Measurements from ENCODE around the gene AFF1.

DNA sequence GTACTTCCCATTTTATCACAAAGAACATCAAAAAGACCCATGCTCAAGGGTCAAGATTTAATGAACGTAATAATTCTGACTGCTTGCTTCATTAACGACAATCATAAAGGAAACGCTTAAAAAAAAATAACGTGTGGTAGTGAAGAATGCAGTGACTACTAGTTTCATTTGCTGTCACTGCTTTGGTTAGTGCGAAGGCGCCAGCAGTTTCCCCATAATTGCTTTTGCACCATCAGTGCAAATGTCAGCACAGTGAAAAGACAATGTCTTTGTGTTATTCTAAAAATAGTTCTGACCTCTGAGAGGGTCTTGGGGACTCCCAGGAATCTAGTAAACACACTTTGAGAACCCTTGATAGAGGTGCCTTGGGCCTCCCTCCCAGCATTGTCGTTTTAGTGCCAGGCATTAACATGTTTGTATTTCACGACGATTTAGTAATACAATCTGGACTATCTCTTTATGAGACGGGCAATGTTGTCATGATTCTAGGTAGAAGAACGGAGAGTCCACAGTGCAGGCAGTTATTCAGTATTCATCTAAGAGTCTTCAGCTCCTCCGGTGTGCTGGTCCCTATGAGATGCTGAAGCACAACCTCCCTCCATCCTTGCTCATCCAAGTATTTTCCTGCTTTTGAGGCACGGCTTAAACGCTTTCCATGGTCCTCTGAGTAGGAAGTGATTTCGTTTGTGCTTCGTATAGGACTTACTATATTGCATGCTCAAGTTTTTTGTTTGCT lies 71.0 kb downstream of the AFF1 start:
- TF ChIP-seq JUND (IDR thresholded peaks at IDR 0.05) = peak in 1 of 2 donors; percentile 28
- TF ChIP-seq, protein P1, sequence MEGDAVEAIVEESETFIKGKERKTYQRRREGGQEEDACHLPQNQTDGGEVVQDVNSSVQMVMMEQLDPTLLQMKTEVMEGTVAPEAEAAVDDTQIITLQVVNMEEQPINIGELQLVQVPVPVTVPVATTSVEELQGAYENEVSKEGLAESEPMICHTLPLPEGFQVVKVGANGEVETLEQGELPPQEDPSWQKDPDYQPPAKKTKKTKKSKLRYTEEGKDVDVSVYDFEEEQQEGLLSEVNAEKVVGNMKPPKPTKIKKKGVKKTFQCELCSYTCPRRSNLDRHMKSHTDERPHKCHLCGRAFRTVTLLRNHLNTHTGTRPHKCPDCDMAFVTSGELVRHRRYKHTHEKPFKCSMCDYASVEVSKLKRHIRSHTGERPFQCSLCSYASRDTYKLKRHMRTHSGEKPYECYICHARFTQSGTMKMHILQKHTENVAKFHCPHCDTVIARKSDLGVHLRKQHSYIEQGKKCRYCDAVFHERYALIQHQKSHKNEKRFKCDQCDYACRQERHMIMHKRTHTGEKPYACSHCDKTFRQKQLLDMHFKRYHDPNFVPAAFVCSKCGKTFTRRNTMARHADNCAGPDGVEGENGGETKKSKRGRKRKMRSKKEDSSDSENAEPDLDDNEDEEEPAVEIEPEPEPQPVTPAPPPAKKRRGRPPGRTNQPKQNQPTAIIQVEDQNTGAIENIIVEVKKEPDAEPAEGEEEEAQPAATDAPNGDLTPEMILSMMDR (IDR thresholded peaks at IDR 0.05; ENCODE audit: low read depth, low read length, missing input control) = no peak
- TF ChIP-seq, protein P2, sequence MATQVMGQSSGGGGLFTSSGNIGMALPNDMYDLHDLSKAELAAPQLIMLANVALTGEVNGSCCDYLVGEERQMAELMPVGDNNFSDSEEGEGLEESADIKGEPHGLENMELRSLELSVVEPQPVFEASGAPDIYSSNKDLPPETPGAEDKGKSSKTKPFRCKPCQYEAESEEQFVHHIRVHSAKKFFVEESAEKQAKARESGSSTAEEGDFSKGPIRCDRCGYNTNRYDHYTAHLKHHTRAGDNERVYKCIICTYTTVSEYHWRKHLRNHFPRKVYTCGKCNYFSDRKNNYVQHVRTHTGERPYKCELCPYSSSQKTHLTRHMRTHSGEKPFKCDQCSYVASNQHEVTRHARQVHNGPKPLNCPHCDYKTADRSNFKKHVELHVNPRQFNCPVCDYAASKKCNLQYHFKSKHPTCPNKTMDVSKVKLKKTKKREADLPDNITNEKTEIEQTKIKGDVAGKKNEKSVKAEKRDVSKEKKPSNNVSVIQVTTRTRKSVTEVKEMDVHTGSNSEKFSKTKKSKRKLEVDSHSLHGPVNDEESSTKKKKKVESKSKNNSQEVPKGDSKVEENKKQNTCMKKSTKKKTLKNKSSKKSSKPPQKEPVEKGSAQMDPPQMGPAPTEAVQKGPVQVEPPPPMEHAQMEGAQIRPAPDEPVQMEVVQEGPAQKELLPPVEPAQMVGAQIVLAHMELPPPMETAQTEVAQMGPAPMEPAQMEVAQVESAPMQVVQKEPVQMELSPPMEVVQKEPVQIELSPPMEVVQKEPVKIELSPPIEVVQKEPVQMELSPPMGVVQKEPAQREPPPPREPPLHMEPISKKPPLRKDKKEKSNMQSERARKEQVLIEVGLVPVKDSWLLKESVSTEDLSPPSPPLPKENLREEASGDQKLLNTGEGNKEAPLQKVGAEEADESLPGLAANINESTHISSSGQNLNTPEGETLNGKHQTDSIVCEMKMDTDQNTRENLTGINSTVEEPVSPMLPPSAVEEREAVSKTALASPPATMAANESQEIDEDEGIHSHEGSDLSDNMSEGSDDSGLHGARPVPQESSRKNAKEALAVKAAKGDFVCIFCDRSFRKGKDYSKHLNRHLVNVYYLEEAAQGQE (IDR thresholded peaks at IDR 0.05) = peak; percentile 14
- no peak for TF ChIP-seq GABPA (IDR thresholded peaks at IDR 0.05 in 1 of 2, conservative IDR thresholded peaks at IDR 0.05 in 1 of 2)
- no peak for TF ChIP-seq EGR1 (IDR thresholded peaks at IDR 0.05; ENCODE audit: low read depth in 2 of 2)
- TF ChIP-seq TAF1 (conservative IDR thresholded peaks at IDR 0.05) = no peak
- no peak for TF ChIP-seq YY1 (IDR thresholded peaks at IDR 0.05)

Data from liver (tissue), 3 donors.